HepG2 (cell line): ENCODE results near the gene TAMALIN. TPM values are rescaled to one million over a fixed set of nuclear protein-coding genes. Genes with fewer than 3 reads are reported as not detected.

Experiments used
- ADNP ChIP-seq: sonication (generic); formaldehyde crosslinking; IDR thresholded peaks from 2 replicates; pipeline ENCODE4 v1.4.0; 2020; ENCODE audit warnings: missing genetic modification reagents
- CBX1 ChIP-seq: IDR thresholded peaks from one replicate; pipeline ENCODE4 v1.6.1; 2016; ENCODE audit warnings: antibody characterized with exemption, low read depth
- CEBPB ChIP-seq: IDR thresholded peaks from 2 replicates; pipeline ENCODE4 v1.6.1; 2011; ENCODE audit warnings: low read depth, low read length, improper control_type of control experiment, borderline replicate concordance
- HNF4G ChIP-seq, 2 experiments: sonication (generic) in 1 of 2; formaldehyde crosslinking in 1 of 2; IDR thresholded peaks; 2 replicates each; pipeline versions ENCODE4 v1.4.0 to v1.6.1; 2011 to 2020; ENCODE audit warnings: borderline replicate concordance in 2 of 2, low read depth in 2 of 2, mild to moderate bottlenecking in 2 of 2, low read length in 1 of 2, missing genetic modification reagents in 1 of 2, moderate library complexity in 1 of 2
- KMT2A ChIP-seq: sonication (generic); formaldehyde crosslinking; IDR thresholded peaks from 2 replicates; pipeline ENCODE4 v1.4.0; 2020; ENCODE audit warnings: missing genetic modification reagents
- LCORL ChIP-seq, 2 experiments: fragments of 450-650 bp in 1 of 2; sonication (generic) in 1 of 2; formaldehyde crosslinking in 1 of 2; IDR thresholded peaks; 2 replicates each; pipeline versions ENCODE4 v1.5.0 to v1.6.1; 2017 to 2020; ENCODE audit warnings: antibody characterized with exemption in 1 of 2, missing genetic modification reagents in 1 of 2
- RFXAP ChIP-seq: sonication (generic); formaldehyde crosslinking; IDR thresholded peaks from 2 replicates; pipeline ENCODE4 v1.4.0; 2020; ENCODE audit warnings: missing genetic modification reagents, borderline replicate concordance
- SALL1 ChIP-seq: sonication (generic); formaldehyde crosslinking; IDR thresholded peaks from 2 replicates; pipeline ENCODE4 v1.8.0; 2022; ENCODE audit warnings: mild to moderate bottlenecking, missing genetic modification reagents
- YEATS4 ChIP-seq: sonication (generic); formaldehyde crosslinking; IDR thresholded peaks from 2 replicates; pipeline ENCODE4 v1.4.0; 2020; ENCODE audit warnings: missing genetic modification reagents, borderline replicate concordance
- ZBTB21 ChIP-seq: sonication (generic); formaldehyde crosslinking; IDR thresholded peaks from 2 replicates; pipeline ENCODE4 v1.4.0; 2020; ENCODE audit warnings: missing genetic modification reagents
- ZMYM4 ChIP-seq: sonication (generic); formaldehyde crosslinking; IDR thresholded peaks from 2 replicates; pipeline ENCODE4 v1.8.1; 2023; ENCODE audit warnings: mild to moderate bottlenecking, missing genetic modification reagents
- ZNF121 ChIP-seq: sonication (generic); formaldehyde crosslinking; IDR thresholded peaks from 2 replicates; pipeline ENCODE4 v1.5.0; 2020; ENCODE audit warnings: mild to moderate bottlenecking, missing genetic modification reagents
- ZSCAN25 ChIP-seq: sonication (generic); formaldehyde crosslinking; IDR thresholded peaks from 2 replicates; pipeline ENCODE4 v1.8.0; 2022; ENCODE audit warnings: mild to moderate bottlenecking, missing genetic modification reagents
- polyA plus RNA-seq, 8 experiments: library from polyadenylated mRNA; depleted of rRNA in 3 of 8; stranded (reverse) in 7 of 8; unstranded in 1 of 8; fragments of >200 nt; fragmentation: Illumina TruSeq in 4 of 8; extraction: Trizol in 4 of 8; gene quantifications; 2 replicates each; pipeline versions ENCODE4 v1.2.1 to v1.2.3, GENCODE V29; 2011 to 2016; ENCODE audit warnings: low read depth in 4 of 8, missing spikeins in 1 of 8, mixed read lengths in 1 of 8; ENCODE audit not compliant: insufficient read depth in 1 of 8
- total RNA-seq, 5 experiments: library from RNA; depleted of rRNA; stranded (reverse); fragments of >200 nt; fragmentation: Illumina TruSeq; extraction: Trizol; gene quantifications; 2 replicates each; pipeline ENCODE4 v1.2.3, GENCODE V29; 2016; ENCODE audit warnings: low read depth in 1 of 5
- TF ChIP-seq, protein P1 (sequence below): sonication (generic); formaldehyde crosslinking; IDR thresholded peaks from 2 replicates; pipeline ENCODE4 v1.4.0; 2020; ENCODE audit warnings: missing genetic modification reagents, borderline replicate concordance
- TF ChIP-seq, protein P2 (sequence below): sonication (generic); formaldehyde crosslinking; conservative IDR thresholded peaks from 2 replicates; pipeline ENCODE4 v1.4.0; 2020; ENCODE audit warnings: missing genetic modification reagents
- TF ChIP-seq, protein P3 (sequence below): sonication (generic); formaldehyde crosslinking; conservative IDR thresholded peaks from 2 replicates; pipeline ENCODE4 v1.4.0; 2020; ENCODE audit warnings: mild to moderate bottlenecking, missing genetic modification reagents, moderate library complexity

The TAMALIN gene
- total and polyA plus RNA-seq, 2 of the 13 experiments (the other 11 are each of a cell fraction or from before 2014, with no cell fraction given): 2.9 to 10.9 TPM

DNA sequence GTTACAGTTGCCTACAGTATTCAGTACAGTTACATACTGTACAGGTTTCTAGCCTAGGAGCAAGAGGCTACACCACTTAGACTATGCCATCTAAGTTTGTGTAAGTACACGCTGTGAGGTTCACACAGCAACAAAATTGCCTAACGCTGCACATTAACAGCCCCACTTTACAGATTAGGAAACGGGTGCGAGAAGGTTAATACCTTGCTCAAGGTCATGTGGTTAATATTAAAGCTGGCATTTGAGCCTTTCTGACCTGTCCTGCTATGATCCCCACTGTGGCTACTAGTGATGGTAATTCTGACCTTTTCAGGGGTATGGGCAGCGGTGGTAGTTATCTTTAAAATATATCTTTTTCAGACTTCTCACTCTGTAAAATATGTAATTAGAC lies 34.3 kb upstream of the TAMALIN start (continued):
- TF ChIP-seq LCORL (IDR thresholded peaks at IDR 0.05) (no peak), LCORL (CRISPR knock-in tag; IDR thresholded peaks at IDR 0.05) (peak; percentile 45; the same call in 1 of the 2 replicates), ZNF121 (peak; percentile 78), CBX1 (no peak), CEBPB (peak; percentile 11; the same call in 1 of the 2 replicates), ZMYM4 (CRISPR knock-in tag) (0 out of 2 replicates have a peak, but pooled peaks have one; percentile 43), HNF4G (IDR thresholded peaks at IDR 0.05; ENCODE audit: borderline replicate concordance, low read depth, low read length) (peak; percentile 10; the same call in 1 of the 2 replicates), HNF4G (CRISPR knock-in tag; IDR thresholded peaks at IDR 0.05; ENCODE audit: borderline replicate concordance, low read depth) (no peak), KMT2A (CRISPR knock-in tag) (0 out of 2 replicates have a peak, but pooled peaks have one; percentile 34), ZBTB21 (CRISPR knock-in tag) (no peak), YEATS4 (no peak), RFXAP (0 out of 2 replicates have a peak, but pooled peaks have one; percentile 52), ZSCAN25 (CRISPR knock-in tag) (no peak), ADNP (CRISPR knock-in tag) (0 out of 2 replicates have a peak, but pooled peaks have one; percentile 55), SALL1 (CRISPR knock-in tag) (peak; percentile 40; the same call in 1 of the 2 replicates)
- TF ChIP-seq, protein P1, sequence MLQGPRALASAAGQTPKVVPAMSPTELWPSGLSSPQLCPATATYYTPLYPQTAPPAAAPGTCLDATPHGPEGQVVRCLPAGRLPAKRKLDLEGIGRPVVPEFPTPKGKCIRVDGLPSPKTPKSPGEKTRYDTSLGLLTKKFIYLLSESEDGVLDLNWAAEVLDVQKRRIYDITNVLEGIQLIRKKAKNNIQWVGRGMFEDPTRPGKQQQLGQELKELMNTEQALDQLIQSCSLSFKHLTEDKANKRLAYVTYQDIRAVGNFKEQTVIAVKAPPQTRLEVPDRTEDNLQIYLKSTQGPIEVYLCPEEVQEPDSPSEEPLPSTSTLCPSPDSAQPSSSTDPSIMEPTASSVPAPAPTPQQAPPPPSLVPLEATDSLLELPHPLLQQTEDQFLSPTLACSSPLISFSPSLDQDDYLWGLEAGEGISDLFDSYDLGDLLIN (CRISPR knock-in tag): no peak
- TF ChIP-seq, protein P2, sequence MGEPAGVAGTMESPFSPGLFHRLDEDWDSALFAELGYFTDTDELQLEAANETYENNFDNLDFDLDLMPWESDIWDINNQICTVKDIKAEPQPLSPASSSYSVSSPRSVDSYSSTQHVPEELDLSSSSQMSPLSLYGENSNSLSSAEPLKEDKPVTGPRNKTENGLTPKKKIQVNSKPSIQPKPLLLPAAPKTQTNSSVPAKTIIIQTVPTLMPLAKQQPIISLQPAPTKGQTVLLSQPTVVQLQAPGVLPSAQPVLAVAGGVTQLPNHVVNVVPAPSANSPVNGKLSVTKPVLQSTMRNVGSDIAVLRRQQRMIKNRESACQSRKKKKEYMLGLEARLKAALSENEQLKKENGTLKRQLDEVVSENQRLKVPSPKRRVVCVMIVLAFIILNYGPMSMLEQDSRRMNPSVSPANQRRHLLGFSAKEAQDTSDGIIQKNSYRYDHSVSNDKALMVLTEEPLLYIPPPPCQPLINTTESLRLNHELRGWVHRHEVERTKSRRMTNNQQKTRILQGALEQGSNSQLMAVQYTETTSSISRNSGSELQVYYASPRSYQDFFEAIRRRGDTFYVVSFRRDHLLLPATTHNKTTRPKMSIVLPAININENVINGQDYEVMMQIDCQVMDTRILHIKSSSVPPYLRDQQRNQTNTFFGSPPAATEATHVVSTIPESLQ (CRISPR knock-in tag): no peak
- TF ChIP-seq, protein P3, sequence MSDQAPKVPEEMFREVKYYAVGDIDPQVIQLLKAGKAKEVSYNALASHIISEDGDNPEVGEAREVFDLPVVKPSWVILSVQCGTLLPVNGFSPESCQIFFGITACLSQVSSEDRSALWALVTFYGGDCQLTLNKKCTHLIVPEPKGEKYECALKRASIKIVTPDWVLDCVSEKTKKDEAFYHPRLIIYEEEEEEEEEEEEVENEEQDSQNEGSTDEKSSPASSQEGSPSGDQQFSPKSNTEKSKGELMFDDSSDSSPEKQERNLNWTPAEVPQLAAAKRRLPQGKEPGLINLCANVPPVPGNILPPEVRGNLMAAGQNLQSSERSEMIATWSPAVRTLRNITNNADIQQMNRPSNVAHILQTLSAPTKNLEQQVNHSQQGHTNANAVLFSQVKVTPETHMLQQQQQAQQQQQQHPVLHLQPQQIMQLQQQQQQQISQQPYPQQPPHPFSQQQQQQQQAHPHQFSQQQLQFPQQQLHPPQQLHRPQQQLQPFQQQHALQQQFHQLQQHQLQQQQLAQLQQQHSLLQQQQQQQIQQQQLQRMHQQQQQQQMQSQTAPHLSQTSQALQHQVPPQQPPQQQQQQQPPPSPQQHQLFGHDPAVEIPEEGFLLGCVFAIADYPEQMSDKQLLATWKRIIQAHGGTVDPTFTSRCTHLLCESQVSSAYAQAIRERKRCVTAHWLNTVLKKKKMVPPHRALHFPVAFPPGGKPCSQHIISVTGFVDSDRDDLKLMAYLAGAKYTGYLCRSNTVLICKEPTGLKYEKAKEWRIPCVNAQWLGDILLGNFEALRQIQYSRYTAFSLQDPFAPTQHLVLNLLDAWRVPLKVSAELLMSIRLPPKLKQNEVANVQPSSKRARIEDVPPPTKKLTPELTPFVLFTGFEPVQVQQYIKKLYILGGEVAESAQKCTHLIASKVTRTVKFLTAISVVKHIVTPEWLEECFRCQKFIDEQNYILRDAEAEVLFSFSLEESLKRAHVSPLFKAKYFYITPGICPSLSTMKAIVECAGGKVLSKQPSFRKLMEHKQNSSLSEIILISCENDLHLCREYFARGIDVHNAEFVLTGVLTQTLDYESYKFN (CRISPR knock-in tag): peak; percentile 45; the same call in 1 of the 2 replicates
